Measurements from ENCODE around the gene MRO. TPM values are rescaled to one million over a fixed set of nuclear protein-coding genes. Genes with fewer than 3 reads are reported as not detected.
"Not testable (repeated sequence)": the region's sequence is repeated elsewhere in the genome, so short reads cannot be mapped to it uniquely, and the experiment has no call there.

MRO gene
- total RNA-seq, 1 donor: under 0.01 TPM

GRCh38 chr18:50790241-50790640 lies 29.6 kb downstream of the MRO start:
- TF ChIP-seq, protein P1, sequence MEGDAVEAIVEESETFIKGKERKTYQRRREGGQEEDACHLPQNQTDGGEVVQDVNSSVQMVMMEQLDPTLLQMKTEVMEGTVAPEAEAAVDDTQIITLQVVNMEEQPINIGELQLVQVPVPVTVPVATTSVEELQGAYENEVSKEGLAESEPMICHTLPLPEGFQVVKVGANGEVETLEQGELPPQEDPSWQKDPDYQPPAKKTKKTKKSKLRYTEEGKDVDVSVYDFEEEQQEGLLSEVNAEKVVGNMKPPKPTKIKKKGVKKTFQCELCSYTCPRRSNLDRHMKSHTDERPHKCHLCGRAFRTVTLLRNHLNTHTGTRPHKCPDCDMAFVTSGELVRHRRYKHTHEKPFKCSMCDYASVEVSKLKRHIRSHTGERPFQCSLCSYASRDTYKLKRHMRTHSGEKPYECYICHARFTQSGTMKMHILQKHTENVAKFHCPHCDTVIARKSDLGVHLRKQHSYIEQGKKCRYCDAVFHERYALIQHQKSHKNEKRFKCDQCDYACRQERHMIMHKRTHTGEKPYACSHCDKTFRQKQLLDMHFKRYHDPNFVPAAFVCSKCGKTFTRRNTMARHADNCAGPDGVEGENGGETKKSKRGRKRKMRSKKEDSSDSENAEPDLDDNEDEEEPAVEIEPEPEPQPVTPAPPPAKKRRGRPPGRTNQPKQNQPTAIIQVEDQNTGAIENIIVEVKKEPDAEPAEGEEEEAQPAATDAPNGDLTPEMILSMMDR (IDR thresholded peaks at IDR 0.05; ENCODE audit: insufficient read depth, low read depth, low read length): no peak
- H3K4me3 ChIP-seq (ENCODE audit: low read depth, low read length): no peak overlapping the region
- DNase-seq (ENCODE audit: low read depth): no peak

- no peak for DNase-seq (ENCODE audit: low read depth)
- no peak overlapping the region for H3K4me3 ChIP-seq (ENCODE audit: low read depth, low read length)
- TF ChIP-seq, protein P1 (IDR thresholded peaks at IDR 0.05; ENCODE audit: insufficient read depth, low read depth, low read length): no peak
These were observed 31.5 kb downstream of the MRO start for GRCh38 chr18:50788284-50788683.

DNA sequence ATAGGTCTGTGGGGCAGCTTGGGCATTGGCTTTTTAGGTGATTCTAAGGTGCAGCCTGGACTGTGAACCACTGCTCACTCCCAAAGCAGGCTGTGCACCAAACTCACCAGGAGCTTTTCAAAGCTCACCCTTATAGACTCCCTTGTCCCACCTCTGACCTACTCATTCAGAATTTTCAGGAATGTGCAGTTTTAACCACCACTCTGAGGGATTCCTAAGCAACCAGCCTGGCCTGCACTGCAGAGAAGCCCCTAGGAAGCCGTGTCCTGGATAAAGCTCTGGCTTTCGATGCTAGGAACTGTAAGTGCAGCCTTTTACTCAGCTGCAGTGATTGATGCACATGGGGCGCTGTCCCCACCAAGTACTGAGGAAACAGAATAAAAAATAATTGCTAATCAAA lies 33.0 kb downstream of the MRO start:
- no peak for DNase-seq (ENCODE audit: low read depth)
- TF ChIP-seq, protein P1 (IDR thresholded peaks at IDR 0.05; ENCODE audit: insufficient read depth, low read depth, low read length): no peak
- H3K4me3 ChIP-seq (ENCODE audit: low read depth, low read length): no peak overlapping the region

GRCh38 chr18:50783553-50783952 lies 36.3 kb downstream of the MRO start:
- H3K4me3 ChIP-seq (ENCODE audit: low read depth, low read length): no peak overlapping the region
- TF ChIP-seq, protein P1 (IDR thresholded peaks at IDR 0.05; ENCODE audit: insufficient read depth, low read depth, low read length): no peak
- DNase-seq (ENCODE audit: low read depth): no peak

- DNase-seq (ENCODE audit: low read depth); H3K4me3 ChIP-seq (ENCODE audit: low read depth, low read length): not testable (repeated sequence)
These were observed 40.8 kb downstream of the MRO start for GRCh38 chr18:50779021-50779420.

DNA sequence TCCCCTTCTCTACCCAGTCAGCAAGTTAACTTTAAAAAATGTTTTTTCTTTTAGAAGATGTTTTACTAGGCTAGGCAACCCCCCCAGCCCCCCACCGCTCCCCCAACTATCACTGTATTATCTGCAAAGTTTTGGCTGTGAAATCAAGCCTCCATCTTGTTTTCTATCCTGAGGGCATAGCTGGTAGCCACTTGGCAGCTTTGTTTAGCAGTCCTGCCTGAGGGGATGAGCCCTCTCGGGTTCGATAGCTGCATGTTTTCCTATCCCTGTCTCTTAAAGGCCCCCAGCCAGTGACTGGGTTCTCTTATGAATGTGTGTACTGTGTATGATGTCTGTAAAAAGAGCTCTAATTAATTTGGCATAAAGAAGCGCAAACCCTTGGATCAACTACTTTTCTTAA lies 43.4 kb downstream of the MRO start:
- no peak for DNase-seq (ENCODE audit: low read depth)
- TF ChIP-seq, protein P1 (IDR thresholded peaks at IDR 0.05; ENCODE audit: insufficient read depth, low read depth, low read length): no peak

DNA sequence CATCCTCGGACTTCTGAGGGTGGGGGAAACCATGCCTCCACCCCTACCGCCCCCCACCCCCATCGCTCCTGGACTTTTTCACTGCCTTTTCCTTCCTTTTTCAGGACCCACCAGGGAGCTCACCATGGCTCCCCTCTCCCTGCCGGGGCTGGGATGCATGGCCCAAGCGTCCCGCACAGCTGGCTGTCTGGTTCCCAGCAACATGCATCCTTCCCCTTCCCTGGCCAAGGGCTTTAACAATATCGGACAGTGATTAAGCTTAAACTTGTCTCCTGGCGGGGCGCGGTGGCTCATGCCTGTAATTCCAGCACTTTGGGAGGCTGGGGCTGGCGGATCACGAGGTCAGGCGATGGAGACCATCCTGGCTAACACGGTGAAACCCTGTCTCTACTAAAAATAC lies 44.1 kb downstream of the MRO start:
- DNase-seq (ENCODE audit: low read depth): no peak
- TF ChIP-seq, protein P1 (IDR thresholded peaks at IDR 0.05; ENCODE audit: insufficient read depth, low read depth, low read length): no peak

More for the DNA sequence above, 43.4 kb downstream of the MRO start:
- H3K4me3 ChIP-seq (ENCODE audit: low read depth, low read length): no peak overlapping the region

More for the DNA sequence above, 44.1 kb downstream of the MRO start:
- no peak overlapping the region for H3K4me3 ChIP-seq (ENCODE audit: low read depth, low read length)

Data from fibroblast of villous mesenchyme (primary cell).